Parathyroid adenoma (tissue), 2 donors: ENCODE measurements around the gene DAW1.

Experiments used
- H2AFZ ChIP-seq: fragments of 300-600 bp; sonication (generic); one replicate; pipeline ENCODE4 v1.7.0; 2017; ENCODE audit warnings: antibody characterized with exemption, mild to moderate bottlenecking
- H3K27ac ChIP-seq: fragments of 300-600 bp; sonication (generic); one replicate; pipeline ENCODE4 v1.7.0; 2017
- H3K27me3 ChIP-seq: fragments of 300-600 bp; sonication (generic); one replicate; pipeline ENCODE4 v1.7.0; 2017; ENCODE audit warnings: low read length; ENCODE audit not compliant: control insufficient read depth, insufficient read depth
- H3K36me3 ChIP-seq: fragments of 300-600 bp; sonication (generic); one replicate; pipeline ENCODE4 v1.7.0; 2017; ENCODE audit warnings: low read length; ENCODE audit not compliant: control insufficient read depth, insufficient read depth
- H3K4me1 ChIP-seq: fragments of 300-600 bp; sonication (generic); one replicate; pipeline ENCODE4 v1.7.0; 2017; ENCODE audit warnings: control low read depth
- H3K4me2 ChIP-seq: fragments of 300-600 bp; sonication (generic); one replicate; pipeline ENCODE4 v1.7.0; 2017; ENCODE audit warnings: low read length
- H3K4me3 ChIP-seq: fragments of 300-600 bp; sonication (generic); one replicate; pipeline ENCODE4 v1.7.0; 2017; ENCODE audit warnings: low read depth, low read length
- H3K79me2 ChIP-seq: fragments of 300-600 bp; sonication (generic); one replicate; pipeline ENCODE4 v1.7.0; 2017; ENCODE audit warnings: control low read depth
- H3K9ac ChIP-seq: fragments of 300-600 bp; sonication (generic); one replicate; pipeline ENCODE4 v1.7.0; 2017; ENCODE audit warnings: mild to moderate bottlenecking
- H3K9me3 ChIP-seq: fragments of 300-600 bp; sonication (generic); one replicate; pipeline ENCODE4 v1.7.0; 2017; ENCODE audit warnings: low read length; ENCODE audit not compliant: control insufficient read depth
- CTCF ChIP-seq: fragments of 300-600 bp; sonication (generic); IDR thresholded peaks from one replicate; pipeline ENCODE4 v1.7.0; 2017; ENCODE audit warnings: antibody characterized with exemption, mild to moderate bottlenecking
- donor health status: primary hyperparathyroidism.

The DAW1 gene

GRCh38 chr2:227870710-227871374 lies 589 bp upstream of the DAW1 start:
- no peaks in the 10 kb centered on the region for H3K79me2 ChIP-seq
- H3K4me2 ChIP-seq = peak overlapping the region; percentile 80
- H3K9me3 ChIP-seq = no peaks in the 10 kb centered on the region
- no peak overlapping the region for H3K9ac ChIP-seq
- H3K27ac ChIP-seq = no peak overlapping the region
- H2AFZ ChIP-seq = peak overlapping the region; percentile 94
- no peaks in the 10 kb centered on the region for H3K4me1 ChIP-seq
- TF ChIP-seq CTCF = no peak
- no peaks in the 10 kb centered on the region for H3K27me3 ChIP-seq
- H3K4me3 ChIP-seq = peak overlapping the region; percentile 53
- H3K36me3 ChIP-seq = no peaks in the 10 kb centered on the region

GRCh38 chr2:227872676-227873075 lies 1.2 kb downstream of the DAW1 start:
- TF ChIP-seq CTCF = no peak

DNA sequence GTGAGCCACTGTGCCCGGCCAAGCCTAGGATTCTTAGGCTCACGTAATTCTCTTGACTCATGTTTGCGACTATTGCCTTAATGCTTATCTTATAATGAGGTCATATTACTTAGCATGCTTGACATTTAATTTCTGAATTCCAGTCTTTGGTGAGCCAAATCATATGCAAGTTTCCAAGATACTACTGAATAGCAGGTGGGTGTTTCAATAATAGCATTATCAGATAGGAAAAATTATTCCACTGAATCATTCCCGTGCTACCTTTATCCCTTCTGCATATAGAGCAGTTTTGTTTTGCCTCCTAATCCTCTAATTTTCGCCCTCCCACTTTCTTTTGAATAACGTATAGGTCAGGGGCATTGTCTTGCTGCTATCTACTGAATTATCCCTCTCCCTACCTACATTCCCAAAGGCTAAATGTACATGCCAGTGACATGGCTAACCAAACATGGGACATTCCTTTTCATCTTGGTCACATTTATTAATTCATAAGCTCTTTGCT lies 4.9 kb downstream of the DAW1 start:
- H3K27ac ChIP-seq = no peak overlapping the region
- H3K9ac ChIP-seq = no peak overlapping the region

More at GRCh38 chr2:227872676-227873075, 1.2 kb downstream of the DAW1 start:
- H3K36me3 ChIP-seq = no peaks in the 10 kb centered on the region
- H3K9me3 ChIP-seq = no peaks in the 10 kb centered on the region
- H3K4me2 ChIP-seq = no peak overlapping the region
- no peak overlapping the region for H3K27ac ChIP-seq
- H3K4me1 ChIP-seq = no peaks in the 10 kb centered on the region
- H2AFZ ChIP-seq = no peak overlapping the region
- no peak overlapping the region for H3K9ac ChIP-seq
- no peaks in the 10 kb centered on the region for H3K27me3 ChIP-seq
- H3K79me2 ChIP-seq = no peaks in the 10 kb centered on the region
- H3K4me3 ChIP-seq = no peak overlapping the region

GRCh38 chr2:227877421-227878310 lies 6.2 kb downstream of the DAW1 start:
- TF ChIP-seq CTCF = no peak
- no peak overlapping the region for H3K9ac ChIP-seq
- H3K4me3 ChIP-seq = no peak overlapping the region
- no peak overlapping the region for H3K4me2 ChIP-seq
- no peaks in the 10 kb centered on the region for H3K9me3 ChIP-seq
- no peaks in the 10 kb centered on the region for H3K79me2 ChIP-seq
- H3K4me1 ChIP-seq = no peaks in the 10 kb centered on the region
- no peak overlapping the region for H3K27ac ChIP-seq
- H3K27me3 ChIP-seq = no peaks in the 10 kb centered on the region
- H3K36me3 ChIP-seq = no peaks in the 10 kb centered on the region
- no peak overlapping the region for H2AFZ ChIP-seq

More for the DNA sequence above, 4.9 kb downstream of the DAW1 start:
- TF ChIP-seq CTCF = no peak
- Histone ChIP-seq H3K4me2 (no peak overlapping the region), H3K4me3 (no peak overlapping the region), H3K36me3 (no peaks in the 10 kb centered on the region), H2AFZ (no peak overlapping the region), H3K27me3 (no peaks in the 10 kb centered on the region), H3K9me3 (no peaks in the 10 kb centered on the region), H3K4me1 (no peaks in the 10 kb centered on the region), H3K79me2 (no peaks in the 10 kb centered on the region)
